Stimulated activated CD4-positive, alpha-beta T cell treated with anti-CD3 and anti-CD28 coated beads, Interleukin-2, amount 100 ng/mL, for 48 hours (primary cell): ENCODE data around the gene ZC3H15.
A peak's percentile ranks its signal among the peaks of the same experiment; 100 is the strongest.
"Not testable (repeated sequence)": the region's sequence is repeated elsewhere in the genome, so short reads cannot be mapped to it uniquely, and the experiment has no call there.

Experiments used
- DNase-seq, 2 donors: peaks; one replicate each; pipeline ENCODE4 v3.0.0-alpha.2; 2020

ZC3H15 gene

DNA sequence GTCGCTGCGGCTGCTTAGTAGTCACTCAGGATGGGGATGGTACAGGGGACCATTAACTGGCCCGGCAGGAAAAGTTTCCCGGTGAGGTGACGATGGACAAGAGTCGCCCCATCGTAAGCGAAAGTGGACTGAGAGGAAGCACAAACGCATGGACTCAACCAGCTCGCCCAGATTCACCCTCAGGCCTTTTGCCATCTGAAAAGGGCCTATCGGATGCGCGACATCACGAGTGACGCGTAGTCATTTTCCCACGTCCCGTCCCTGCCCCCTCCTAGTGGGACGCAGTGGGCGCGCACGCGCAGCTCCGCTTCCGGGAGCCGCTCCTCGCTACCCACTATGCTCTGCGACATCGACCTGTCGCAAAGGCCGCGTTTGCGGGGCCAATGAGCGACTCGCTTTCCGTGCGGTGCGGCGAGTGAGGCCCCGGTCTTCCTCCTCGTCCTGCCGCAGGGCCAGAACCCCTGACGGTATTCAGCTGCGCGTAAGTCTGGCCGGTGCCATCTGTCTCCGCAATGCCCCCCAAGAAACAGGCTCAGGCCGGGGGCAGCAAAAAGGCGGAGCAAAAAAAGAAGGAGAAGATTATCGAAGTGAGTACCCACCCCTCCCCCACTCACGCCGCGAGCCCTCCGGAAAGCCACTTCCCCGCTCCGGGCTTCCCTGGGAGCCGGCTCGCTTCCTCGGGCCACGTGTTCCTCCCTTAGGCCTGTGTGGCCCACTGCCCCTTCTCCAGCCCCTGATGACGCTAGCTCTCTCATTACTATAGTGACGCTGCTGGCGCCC lies at the start of gene ZC3H15:
Gene ZC3H15, plus strand, starts transcription at position 390 of the 780 bp plus-strand sequence. Its CDS starts 123 bp downstream, at position 513.
- peak; percentile 88 to 91 for DNase-seq

- no peak for DNase-seq
Observed at GRCh38 chr2:186437719-186438118, 48.3 kb upstream of the ZC3H15 start.

DNA sequence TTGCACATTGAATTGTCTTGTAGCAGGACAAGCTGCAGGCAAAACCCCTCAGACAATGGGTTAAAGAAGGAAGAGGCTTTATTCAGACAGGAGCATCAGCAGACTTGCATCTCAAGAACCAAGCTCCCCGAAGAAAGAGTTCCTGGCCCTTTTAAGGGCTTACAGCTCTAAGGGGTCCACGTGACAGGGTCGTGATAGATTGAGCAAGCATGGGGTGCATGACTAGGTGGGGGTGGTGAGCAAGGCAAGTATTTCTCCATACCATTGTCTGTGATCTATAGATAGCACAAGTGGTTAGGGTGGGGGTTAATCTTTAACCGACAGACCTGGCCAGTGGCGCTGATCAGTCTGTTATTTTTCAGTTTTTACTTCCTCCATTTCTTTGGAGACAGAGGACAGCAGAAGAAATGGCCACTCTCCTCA lies 46.4 kb upstream of the ZC3H15 start:
- DNase-seq: not testable (repeated sequence)

GRCh38 chr2:186440506-186440905 lies 45.6 kb upstream of the ZC3H15 start:
- DNase-seq: no peak

- DNase-seq: no peak
Observed at GRCh38 chr2:186442885-186443284, 43.2 kb upstream of the ZC3H15 start.

DNA sequence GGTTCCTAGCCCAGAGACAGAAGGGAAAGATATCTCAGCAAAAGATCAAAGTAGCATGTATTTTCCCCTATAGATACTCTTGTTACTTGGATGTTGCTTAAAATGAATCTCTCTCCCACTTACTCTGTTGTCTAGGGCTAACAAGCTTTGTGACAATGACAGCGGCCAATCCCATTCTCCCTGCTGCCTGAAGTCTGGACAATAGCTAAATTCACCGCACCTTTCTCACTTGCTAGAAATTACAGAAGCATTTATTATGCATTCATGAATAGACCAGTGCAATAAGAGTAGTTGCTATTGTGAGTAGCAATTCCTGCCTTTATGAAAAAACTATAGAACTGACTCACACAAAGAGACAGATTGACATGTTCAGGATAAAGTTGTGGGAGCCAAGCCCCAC lies 42.2 kb upstream of the ZC3H15 start:
- no peak for DNase-seq

- DNase-seq: no peak
Observed at GRCh38 chr2:186445506-186445905, 40.6 kb upstream of the ZC3H15 start.

- no peak for DNase-seq
Observed at GRCh38 chr2:186455613-186456012, 30.4 kb upstream of the ZC3H15 start.

- no peak for DNase-seq
Observed at GRCh38 chr2:186456941-186457340, 29.1 kb upstream of the ZC3H15 start.

- no peak for DNase-seq
Observed at GRCh38 chr2:186457908-186458307, 28.2 kb upstream of the ZC3H15 start.

DNA sequence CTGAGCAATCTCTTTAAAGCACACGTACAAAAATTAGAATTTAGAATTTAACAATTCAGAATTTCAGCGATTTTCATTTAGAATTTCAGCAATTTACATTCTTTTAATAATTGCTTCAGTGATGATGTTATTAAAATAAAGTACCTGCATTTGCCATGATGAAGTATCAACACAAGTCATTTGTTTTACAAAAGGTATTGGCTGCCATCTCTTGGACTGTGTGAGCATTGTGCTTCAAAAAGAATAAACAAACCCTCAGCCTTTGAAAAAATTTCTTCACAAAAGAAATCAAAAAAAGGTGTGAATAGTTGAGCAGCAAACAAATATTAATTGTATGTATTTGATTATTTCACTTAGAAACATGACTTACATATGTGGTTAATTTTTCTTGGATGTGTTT lies 27.1 kb upstream of the ZC3H15 start:
- no peak for DNase-seq

DNA sequence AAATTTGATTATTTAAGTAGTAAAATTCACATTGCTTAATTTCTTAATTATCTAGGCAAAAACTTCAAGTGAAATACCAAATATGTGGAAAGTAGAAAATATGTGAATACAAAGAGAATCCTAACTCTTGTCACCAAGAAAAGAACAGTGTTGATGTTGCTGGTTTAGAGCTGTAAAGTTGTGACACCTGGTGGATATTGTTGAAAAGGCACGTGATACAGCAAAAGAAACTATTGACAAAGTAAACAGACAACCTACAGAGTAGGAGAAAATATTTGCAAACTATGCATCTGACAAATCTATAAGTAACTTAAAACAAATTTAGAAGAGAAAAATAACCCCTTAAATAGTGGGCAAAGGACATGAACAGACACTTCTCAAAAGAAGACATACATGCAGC lies 25.6 kb upstream of the ZC3H15 start:
- no peak for DNase-seq

DNA sequence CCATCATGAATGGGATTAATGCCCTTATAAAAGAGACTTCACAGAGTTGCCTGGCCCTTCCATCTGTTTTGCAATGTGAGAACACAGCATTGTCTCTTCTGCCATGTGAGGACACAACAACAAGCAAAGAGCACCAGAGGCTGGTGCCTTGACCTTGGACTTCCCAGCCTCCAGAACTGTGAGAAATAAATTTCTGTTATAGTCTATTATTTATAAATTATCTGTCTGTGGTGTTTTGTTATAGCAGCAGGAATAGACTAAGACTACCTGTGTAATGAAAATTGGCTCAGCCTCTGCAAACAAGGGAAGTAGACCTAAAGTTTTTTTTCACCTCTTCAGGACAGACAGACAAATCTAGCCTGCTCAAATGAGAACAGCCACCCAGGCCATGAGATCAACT lies 19.3 kb upstream of the ZC3H15 start:
- no peak for DNase-seq

DNA sequence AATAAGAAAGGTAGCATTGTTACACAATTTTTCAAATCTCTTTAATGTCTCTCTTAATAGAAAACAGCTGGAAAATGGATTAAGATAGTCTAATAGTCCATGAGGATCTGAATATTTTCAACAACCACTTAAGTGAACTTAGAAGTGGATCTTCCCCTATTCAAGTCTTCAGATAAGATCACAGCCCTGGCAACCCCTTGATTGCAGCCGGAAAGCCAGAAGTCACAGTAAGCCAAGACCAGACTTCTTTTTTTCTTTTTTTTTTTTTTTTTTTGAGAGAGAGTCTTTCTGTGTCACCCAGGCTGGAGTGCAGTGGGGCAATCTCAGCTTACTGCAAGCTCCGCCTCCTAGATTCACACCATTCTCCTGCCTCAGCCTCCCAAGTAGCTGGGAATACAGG lies 18.6 kb upstream of the ZC3H15 start:
- no peak for DNase-seq

GRCh38 chr2:186472722-186473493 lies 13.2 kb upstream of the ZC3H15 start:
- DNase-seq: not testable (repeated sequence)

- DNase-seq: not testable (repeated sequence)
Observed at GRCh38 chr2:186474239-186474638, 11.8 kb upstream of the ZC3H15 start.

DNA sequence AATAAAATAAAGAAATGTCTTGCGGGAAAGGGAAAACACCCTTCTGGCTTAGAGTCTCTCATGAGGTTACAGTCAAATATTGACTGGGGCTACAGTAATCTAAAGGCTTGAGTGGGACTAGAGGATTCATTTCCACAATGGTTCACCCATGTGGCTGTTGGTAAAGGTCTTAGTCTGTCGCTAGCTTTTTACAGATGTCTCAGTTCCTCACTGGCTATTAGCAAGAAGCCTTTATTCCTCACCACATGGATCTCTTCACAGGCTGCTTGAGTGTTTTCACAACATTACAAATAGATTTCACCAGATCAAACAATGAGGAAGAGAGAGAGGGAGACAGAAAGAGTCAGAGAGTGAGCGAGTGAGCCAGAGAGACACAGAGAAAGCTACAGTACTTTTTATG lies 8.3 kb upstream of the ZC3H15 start:
- DNase-seq: no peak

DNA sequence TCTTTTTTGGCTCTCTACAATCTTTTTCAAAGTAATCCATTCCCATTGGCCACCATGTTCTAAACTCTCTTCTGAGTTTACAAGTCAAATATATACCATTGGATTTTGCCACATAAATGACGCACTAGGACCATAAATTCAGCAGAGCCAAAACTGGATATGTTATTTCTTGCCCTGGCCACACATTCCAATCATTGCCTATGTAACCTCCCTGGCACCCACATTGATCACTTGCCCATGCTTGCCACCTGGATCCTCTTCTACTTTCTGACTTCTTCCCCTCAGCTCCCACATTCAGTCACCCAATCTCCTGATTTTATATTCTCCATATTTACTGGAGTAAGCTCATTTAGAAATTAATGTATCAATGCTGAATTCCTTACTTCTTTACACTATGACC lies 5.1 kb upstream of the ZC3H15 start:
- DNase-seq: no peak

DNA sequence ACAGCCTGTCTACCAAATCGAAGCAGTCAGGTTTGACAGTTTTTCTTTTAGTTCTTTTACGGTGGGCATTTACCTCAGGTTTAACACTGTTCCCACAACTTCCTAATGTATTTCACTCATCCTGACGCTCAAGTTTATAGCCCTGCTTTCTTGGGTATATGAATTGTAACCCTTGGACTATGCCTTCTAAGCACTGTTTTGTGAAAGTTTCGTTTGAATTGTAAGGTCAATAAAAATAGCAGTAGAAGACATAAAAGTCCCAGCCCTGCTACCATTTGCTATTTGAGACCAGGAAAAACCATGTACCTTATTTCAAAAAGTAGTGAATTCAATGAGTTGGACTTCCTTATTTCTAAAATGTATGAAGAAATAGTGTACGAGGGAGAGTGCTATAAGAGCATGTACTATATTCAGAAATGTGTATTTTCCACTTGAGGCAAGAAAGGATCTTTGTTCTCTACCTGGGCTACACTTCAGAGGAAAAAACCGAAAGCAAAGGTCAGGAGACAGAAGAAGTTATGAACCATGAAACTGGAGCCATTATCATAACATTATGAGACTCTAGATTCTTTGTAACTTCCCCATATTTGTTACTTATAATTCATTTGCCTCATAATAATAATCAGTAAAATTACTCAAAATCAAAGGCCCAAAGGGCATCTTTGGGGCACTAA lies 1.9 kb upstream of the ZC3H15 start:
- no peak for DNase-seq

GRCh38 chr2:186485576-186485870 lies 537 bp upstream of the ZC3H15 start:
- no peak for DNase-seq

- no peak for DNase-seq
Observed at GRCh38 chr2:186486651-186487647, 889 bp downstream of the ZC3H15 start.

DNA sequence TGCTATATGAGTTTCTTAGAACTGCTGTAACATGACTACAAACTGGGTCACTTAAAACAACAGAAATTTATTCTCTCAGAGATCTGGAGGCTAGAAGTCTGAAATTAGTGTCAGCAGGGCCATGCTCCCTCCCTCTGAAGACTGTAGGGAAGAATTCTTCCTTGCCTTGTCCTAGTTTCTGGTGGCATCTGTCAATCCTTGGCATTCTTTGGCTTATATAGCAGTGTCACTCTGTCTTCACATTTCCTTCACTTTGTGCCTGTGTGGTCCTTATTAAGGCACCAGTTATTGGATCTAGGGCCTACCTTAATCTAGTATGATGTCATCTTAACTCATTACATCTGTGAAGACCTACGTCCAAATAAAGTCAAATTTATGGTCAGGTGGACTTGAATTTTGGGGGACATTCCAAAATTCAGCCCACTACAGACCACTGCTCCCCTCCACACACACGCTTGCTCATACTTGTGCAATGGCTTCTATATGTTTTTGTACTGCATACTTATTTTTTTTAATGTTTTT lies 7.6 kb downstream of the ZC3H15 start:
- DNase-seq: no peak
